Right atrium auricular region (tissue), 2 donors: Measurements from ENCODE around the gene LEP. TPM values are rescaled to one million over a fixed set of nuclear protein-coding genes. Genes with fewer than 3 reads are reported as not detected.

Experiments
- DNase-seq: peaks from one replicate; pipeline ENCODE4 v3.0.0-alpha.2; 2019; ENCODE audit warnings: low spot score
- H3K27ac ChIP-seq, 2 donors: fragments of 200-600 bp; sonication (generic); 1 replicate in 1 of 2; 2 replicates in 1 of 2; pipeline ENCODE4 v1.5.1; 2016 to 2019
- H3K27me3 ChIP-seq, 2 donors: fragments of 200-600 bp; sonication (generic); one replicate each; pipeline versions ENCODE4 v1.5.1 to v1.6.0; 2017 to 2019
- H3K36me3 ChIP-seq: fragments of 200-600 bp; sonication (generic); one replicate; pipeline ENCODE4 v1.5.1; 2016
- H3K4me1 ChIP-seq, 2 donors: fragments of 200-600 bp; sonication (generic); one replicate each; pipeline versions ENCODE4 v1.5.1 to v1.6.0; 2017 to 2019
- H3K4me3 ChIP-seq, 2 donors: fragments of 200-600 bp; sonication (generic); 1 replicate in 1 of 2; 2 replicates in 1 of 2; pipeline ENCODE4 v1.5.1; 2017 to 2019; ENCODE audit warnings: mild to moderate bottlenecking in 1 of 2, moderate library complexity in 1 of 2
- H3K9me3 ChIP-seq, 2 donors: fragments of 200-600 bp; sonication (generic); one replicate each; pipeline ENCODE4 v1.5.1; 2019
- CTCF ChIP-seq, 2 donors: fragments of 200-600 bp; sonication (generic); IDR thresholded peaks; one replicate each; pipeline ENCODE4 v1.5.1; 2019; ENCODE audit warnings: antibody characterized with exemption in 2 of 2
- total RNA-seq, 2 donors: library from RNA; depleted of rRNA; stranded (reverse); fragments of >200 nt; gene quantifications; one replicate each; pipeline ENCODE4 v1.1.0, GENCODE V29; 2016

Gene LEP
- total RNA-seq, 2 donors from 2014 or later: 0.22 to 2.2 TPM

DNA sequence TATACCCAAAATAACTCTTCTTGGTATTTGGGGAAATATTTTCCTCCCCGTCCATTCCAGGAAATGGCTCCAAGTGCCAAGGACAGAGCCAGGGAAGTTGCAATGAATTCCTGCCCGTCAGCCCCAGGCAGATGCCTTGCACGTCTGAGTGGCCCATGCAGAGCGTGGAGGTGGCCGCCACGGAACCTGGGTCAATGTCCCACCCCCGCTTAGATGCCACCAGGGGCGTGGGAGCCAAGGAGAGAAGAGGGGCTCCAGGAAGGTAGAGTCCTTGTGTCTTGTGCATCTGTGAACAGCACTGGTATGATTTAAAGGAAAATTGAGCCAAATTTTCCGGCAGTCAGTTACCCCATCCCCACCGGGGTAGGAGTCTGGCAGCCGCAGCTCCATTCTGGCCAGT is 1.6 kb downstream of the LEP start:
- TF ChIP-seq CTCF (IDR thresholded peaks at IDR 0.05): no peak
- H3K27me3 ChIP-seq: peaks cover 0 to 13% of the 10 kb centered on the region in 2 donors

DNA sequence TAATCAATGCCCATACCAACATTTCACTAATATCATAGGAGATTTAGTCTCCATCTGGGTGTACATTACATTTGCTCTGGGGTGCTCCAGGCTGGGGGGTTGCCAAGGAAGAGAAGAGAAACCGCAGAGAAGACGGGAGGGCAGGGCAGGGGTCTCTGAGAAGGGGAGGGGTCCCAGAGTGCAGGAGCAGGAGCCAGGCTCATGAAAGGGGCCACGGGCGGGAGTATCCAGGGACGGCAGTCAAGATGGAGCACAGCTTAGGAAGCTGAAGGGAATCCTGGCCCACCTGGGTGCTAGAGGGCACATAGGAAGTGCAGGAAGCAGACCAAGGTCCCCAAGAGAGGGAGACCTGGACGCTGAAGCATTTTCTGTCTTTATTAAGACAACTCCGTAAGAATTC is 2.2 kb downstream of the LEP start:
- Histone ChIP-seq H3K4me1 (no peaks in the 10 kb centered on the region), H3K27me3 (peaks cover 0 to 13% of the 10 kb centered on the region in 2 donors), H3K4me3 (no peak overlapping the region), H3K9me3 (peaks cover 0 to 23% of the 10 kb centered on the region in 2 donors), H3K36me3 (no peaks in the 10 kb centered on the region), H3K27ac (no peak overlapping the region)
- no peak for TF ChIP-seq CTCF (IDR thresholded peaks at IDR 0.05)
- no peak for DNase-seq

More for the DNA sequence above, 1.6 kb downstream of the LEP start:
- Histone ChIP-seq H3K27ac (no peak overlapping the region), H3K36me3 (no peaks in the 10 kb centered on the region), H3K4me3 (no peak overlapping the region), H3K9me3 (peaks cover 0 to 25% of the 10 kb centered on the region in 2 donors), H3K4me1 (no peaks in the 10 kb centered on the region)
- no peak for DNase-seq

DNA sequence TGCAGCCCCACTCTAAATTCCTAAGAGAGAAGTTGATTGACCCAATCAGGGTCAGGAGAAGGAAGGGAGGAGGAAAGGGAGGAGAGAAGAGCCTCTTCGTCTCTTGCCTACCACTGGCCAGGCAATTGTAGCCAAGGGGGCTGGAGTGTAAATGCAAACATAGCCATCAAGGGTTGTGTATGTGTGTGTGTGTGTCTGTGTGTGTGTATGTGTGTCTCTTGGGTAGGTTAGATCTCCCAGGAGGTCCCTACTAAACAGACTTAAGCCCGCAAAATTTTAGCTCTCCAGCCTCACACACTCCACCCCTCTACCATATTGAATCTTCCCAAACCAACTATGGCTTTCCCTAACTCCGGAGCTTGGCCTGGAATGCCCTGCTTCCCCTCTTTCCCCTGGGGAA is 3.8 kb downstream of the LEP start:
- peaks cover 0 to 7% of the 10 kb centered on the region in 2 donors for H3K9me3 ChIP-seq
- no peaks in the 10 kb centered on the region for H3K4me1 ChIP-seq
- no peak for TF ChIP-seq CTCF (IDR thresholded peaks at IDR 0.05)
- H3K36me3 ChIP-seq: no peaks in the 10 kb centered on the region
- DNase-seq: no peak
- H3K27ac ChIP-seq: no peak overlapping the region
- no peak overlapping the region for H3K4me3 ChIP-seq
- H3K27me3 ChIP-seq: peaks cover 0 to 13% of the 10 kb centered on the region in 2 donors

DNA sequence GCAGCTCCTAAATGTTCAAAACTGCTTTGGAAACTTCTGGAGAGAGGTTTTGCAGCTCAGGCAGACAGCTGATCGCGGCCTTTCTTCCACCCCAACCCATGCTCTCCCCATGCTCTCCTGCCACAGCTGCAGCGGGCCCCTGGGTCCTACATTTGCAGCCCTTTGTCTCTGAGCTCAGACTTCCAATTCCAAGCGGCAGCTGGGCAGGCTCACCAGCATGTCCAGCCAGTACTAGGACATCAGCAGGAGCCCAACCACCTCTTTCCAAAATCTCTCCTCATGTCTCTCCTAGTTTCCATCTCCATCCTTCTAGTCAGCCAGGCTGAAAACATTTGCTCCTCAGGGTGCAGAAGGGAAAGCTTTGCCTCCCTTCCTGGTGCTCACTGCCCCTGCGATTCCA is 6.0 kb downstream of the LEP start:
- no peak for TF ChIP-seq CTCF (IDR thresholded peaks at IDR 0.05)
- Histone ChIP-seq H3K4me1 (no peaks in the 10 kb centered on the region), H3K9me3 (no peaks in the 10 kb centered on the region), H3K4me3 (no peak overlapping the region), H3K27me3 (no peaks in the 10 kb centered on the region), H3K36me3 (no peaks in the 10 kb centered on the region), H3K27ac (no peak overlapping the region)
- DNase-seq: no peak

GRCh38 chr7:128247640-128248194 is 6.6 kb downstream of the LEP start:
- DNase-seq: no peak
- Histone ChIP-seq H3K36me3 (no peaks in the 10 kb centered on the region), H3K27ac (no peak overlapping the region), H3K27me3 (no peaks in the 10 kb centered on the region), H3K9me3 (no peaks in the 10 kb centered on the region), H3K4me3 (no peak overlapping the region), H3K4me1 (no peaks in the 10 kb centered on the region)
- TF ChIP-seq CTCF (IDR thresholded peaks at IDR 0.05): no peak

GRCh38 chr7:128251337-128251736 is 10.3 kb downstream of the LEP start:
- Histone ChIP-seq H3K9me3 (no peaks in the 10 kb centered on the region), H3K27me3 (no peaks in the 10 kb centered on the region), H3K4me3 (no peak overlapping the region), H3K4me1 (no peaks in the 10 kb centered on the region), H3K36me3 (no peaks in the 10 kb centered on the region), H3K27ac (no peak overlapping the region)
- TF ChIP-seq CTCF (IDR thresholded peaks at IDR 0.05): no peak
- DNase-seq: no peak
